Measurements from ENCODE around the gene SLC9A5.

SLC9A5 gene

GRCh38 chr16:67283039-67283825 is 34.5 kb downstream of the SLC9A5 start:
- Histone ChIP-seq H3K36me3 (no peaks in the 10 kb centered on the region), H3K27me3 (no peaks in the 10 kb centered on the region), H3K4me3 (ENCODE audit: low read depth, low read length) (no peak overlapping the region), H3K9me3 (no peaks in the 10 kb centered on the region), H3K4me1 (no peaks in the 10 kb centered on the region)
- TF ChIP-seq CTCF (IDR thresholded peaks at IDR 0.05; ENCODE audit: low read depth, low read length), result no peak
- no peak for DNase-seq

GRCh38 chr16:67283826-67284555 is 35.2 kb downstream of the SLC9A5 start:
- no peak for DNase-seq
- Histone ChIP-seq H3K36me3 (no peaks in the 10 kb centered on the region), H3K4me3 (ENCODE audit: low read depth, low read length) (no peak overlapping the region), H3K27me3 (no peaks in the 10 kb centered on the region), H3K9me3 (no peaks in the 10 kb centered on the region), H3K4me1 (no peaks in the 10 kb centered on the region)
- TF ChIP-seq CTCF (IDR thresholded peaks at IDR 0.05; ENCODE audit: low read depth, low read length), result no peak

GRCh38 chr16:67284699-67285646 is 36.2 kb downstream of the SLC9A5 start:
- Histone ChIP-seq H3K36me3 (no peaks in the 10 kb centered on the region), H3K27me3 (no peaks in the 10 kb centered on the region), H3K4me3 (ENCODE audit: low read depth, low read length) (no peak overlapping the region), H3K9me3 (no peaks in the 10 kb centered on the region), H3K4me1 (no peaks in the 10 kb centered on the region)
- peak; percentile 80 for TF ChIP-seq CTCF (IDR thresholded peaks at IDR 0.05; ENCODE audit: low read depth, low read length)
- peak; percentile 81 for DNase-seq

- Histone ChIP-seq H3K9me3 (no peaks in the 10 kb centered on the region), H3K4me3 (ENCODE audit: low read depth, low read length) (no peak overlapping the region), H3K36me3 (no peaks in the 10 kb centered on the region), H3K4me1 (no peaks in the 10 kb centered on the region), H3K27me3 (no peaks in the 10 kb centered on the region)
- no peak for TF ChIP-seq CTCF (IDR thresholded peaks at IDR 0.05; ENCODE audit: low read depth, low read length)
- no peak for DNase-seq
These were observed 37.9 kb downstream of the SLC9A5 start for GRCh38 chr16:67286441-67287235.

GRCh38 chr16:67287960-67288359 is 39.2 kb downstream of the SLC9A5 start:
- Histone ChIP-seq H3K4me1 (no peaks in the 10 kb centered on the region), H3K36me3 (no peaks in the 10 kb centered on the region), H3K27me3 (no peaks in the 10 kb centered on the region), H3K4me3 (ENCODE audit: low read depth, low read length) (no peak overlapping the region), H3K9me3 (no peaks in the 10 kb centered on the region)
- DNase-seq, result no peak
- no peak for TF ChIP-seq CTCF (IDR thresholded peaks at IDR 0.05; ENCODE audit: low read depth, low read length)

All from BE2C (cell line).